Breast epithelium (tissue), 3 donors: ENCODE results near the gene CNNM2.

Experiments
- CTCF ChIP-seq, 3 donors: fragments of 450-650 bp; IDR thresholded peaks; one replicate each; pipeline ENCODE4 v1.5.1; 2016 to 2017; ENCODE audit warnings: antibody characterized with exemption in 3 of 3, mild to moderate bottlenecking in 3 of 3, moderate library complexity in 3 of 3
- POLR2A ChIP-seq: fragments of 450-650 bp; IDR thresholded peaks from one replicate; pipeline ENCODE4 v1.6.1; 2016; ENCODE audit warnings: antibody characterized with exemption, mild to moderate bottlenecking, moderate library complexity
- POLR2AphosphoS5 ChIP-seq, 3 donors: sonication (generic); formaldehyde crosslinking; IDR thresholded peaks; one replicate each; pipeline ENCODE4 v1.6.1; 2017; ENCODE audit warnings: antibody characterized with exemption in 3 of 3

GRCh38 chr10:103066141-103067098, 148.3 kb downstream of the CNNM2 start:
- TF ChIP-seq POLR2A = no peak
- no peak for TF ChIP-seq CTCF (IDR thresholded peaks at IDR 0.05)
- no peak for TF ChIP-seq POLR2AphosphoS5 (IDR thresholded peaks at IDR 0.05)
